CD4-positive, alpha-beta T cell (primary cell): ENCODE results near the gene MCEMP1. TPM values are rescaled to one million over a fixed set of nuclear protein-coding genes. Genes with fewer than 3 reads are reported as not detected.

Experiments used
- ATAC-seq: fragments of 200-7000 bp; cut with Tn5 transposase; one replicate; pipeline ENCODE4 v1.10.0; 2022; ENCODE audit warnings: mild to moderate bottlenecking; ENCODE audit not compliant: poor library complexity
- CTCF ChIA-PET: fragments of 350-600 bp; sonication (Branson Sonifier 250); formaldehyde crosslinking; loops from one replicate; lab custom pipeline; 2021; ENCODE audit warnings: antibody characterized with exemption, inconsistent platforms; lab: Charles Lee
- POLR2A ChIA-PET: fragments of 350-600 bp; sonication (Branson Sonifier 250); formaldehyde crosslinking; loops from one replicate; lab custom pipeline; 2021; ENCODE audit warnings: antibody characterized with exemption, inconsistent platforms; lab: Charles Lee
- DNase-seq, 14 experiments: peaks; one replicate each; pipeline ENCODE4 v3.0.0-alpha.2; 2013 to 2020; ENCODE audit warnings: mixed read lengths in 2 of 14
- H3K27ac ChIP-seq, 2 donors: one replicate each; pipeline versions ENCODE4 v1.5.1 to v1.7.0; 2013; ENCODE audit warnings: low read length in 2 of 2, low read depth in 1 of 2, mild to moderate bottlenecking in 1 of 2
- H3K27me3 ChIP-seq, 2 experiments: 1 replicate in 1 of 2; 2 replicates in 1 of 2; pipeline versions ENCODE4 v1.6.1 to v1.7.0; 2013; ENCODE audit warnings: low read length in 2 of 2, control low read depth in 1 of 2, mild to moderate bottlenecking in 1 of 2, moderate library complexity in 1 of 2; ENCODE audit not compliant: insufficient read depth in 2 of 2, control insufficient read depth in 1 of 2
- H3K36me3 ChIP-seq: one replicate; pipeline ENCODE4 v1.6.1; 2013; ENCODE audit warnings: low read length, control low read depth; ENCODE audit not compliant: insufficient read depth
- H3K4me1 ChIP-seq: one replicate; pipeline ENCODE4 v1.6.1; 2013; ENCODE audit warnings: low read length, control low read depth; ENCODE audit not compliant: insufficient read depth
- H3K4me3 ChIP-seq: one replicate; pipeline ENCODE4 v1.5.1; 2013; ENCODE audit warnings: mild to moderate bottlenecking, low read length, moderate library complexity
- H3K9me3 ChIP-seq, 2 experiments: 1 replicate in 1 of 2; 2 replicates in 1 of 2; pipeline versions ENCODE4 v1.6.1 to v1.7.0; 2013; ENCODE audit warnings: low read length in 2 of 2, mild to moderate bottlenecking in 2 of 2, control low read depth in 1 of 2, moderate library complexity in 1 of 2; ENCODE audit not compliant: control insufficient read depth in 1 of 2, insufficient read depth in 1 of 2
- H3K27ac Mint-ChIP-seq: one replicate; pipeline ENCODE4 v1.8.0; 2020; ENCODE audit warnings: mixed read lengths
- H3K27me3 Mint-ChIP-seq: one replicate; pipeline ENCODE4 v1.8.0; 2021; ENCODE audit warnings: mixed read lengths
- H3K36me3 Mint-ChIP-seq: one replicate; pipeline ENCODE4 v1.8.0; 2021; ENCODE audit warnings: low read depth, mixed read lengths
- H3K4me1 Mint-ChIP-seq: one replicate; pipeline ENCODE4 v1.8.0; 2021; ENCODE audit warnings: low read depth, mixed read lengths
- H3K4me3 Mint-ChIP-seq: one replicate; pipeline ENCODE4 v1.8.0; 2020; ENCODE audit warnings: mild to moderate bottlenecking, mixed read lengths
- H3K9me3 Mint-ChIP-seq: one replicate; pipeline ENCODE4 v1.8.0; 2020; ENCODE audit warnings: mixed read lengths
- CTCF ChIP-seq: fragments of 200-600 bp; IDR thresholded peaks from one replicate; pipeline ENCODE4 v1.8.0; 2022; ENCODE audit warnings: antibody characterized with exemption, mild to moderate bottlenecking
- intact Hi-C, 2 experiments: fragments of 100-400 bp; cut with DNase I in 1 of 2; cut with micrococcal nuclease in 1 of 2; formaldehyde crosslinking; loops; one replicate each; pipeline versions ENCODE4 v1.15.1 to v1.9.0; 2023 to 2025; cut with DNase I, micrococcal nuclease
- total RNA-seq, 174 experiments: library from RNA in 2 of 174; stranded (reverse) in 2 of 174; gene quantifications; one replicate each; pipeline ENCODE4 v1.2.3 and lab custom pipeline; 2021 to 2026

The MCEMP1 gene
- total RNA-seq, 2 experiments from 2014 or later: 0.38 TPM; not detected in 1

- H3K4me3 Mint-ChIP-seq: no peak overlapping the region
- H3K27ac ChIP-seq: no peak overlapping the region
- CTCF ChIA-PET: interaction anchor here (1.8 kb wide), 1 partner anchor 36 kb away, joined by 5 read pairs; the partner anchor contains the start of gene TRAPPC5
- no peak overlapping the region for H3K27ac Mint-ChIP-seq
- POLR2A ChIA-PET: interaction anchor here (1.0 kb wide), 1 partner anchor 14 kb away, joined by 3 read pairs; no protein-coding TSS in a partner anchor
- no peaks in the 10 kb centered on the region for H3K27me3 ChIP-seq
- no peaks in the 10 kb centered on the region for H3K27me3 Mint-ChIP-seq
- no peaks in the 10 kb centered on the region for H3K9me3 ChIP-seq
- no peak for TF ChIP-seq CTCF
- H3K36me3 ChIP-seq: peaks cover 50% of the 10 kb centered on the region
- no peaks in the 10 kb centered on the region for H3K9me3 Mint-ChIP-seq
- H3K4me1 Mint-ChIP-seq: peaks cover 10% of the 10 kb centered on the region
- ATAC-seq (no peak), DNase-seq (peak in 1 of 14 experiments; percentile 37)
- intact Hi-C loops: no loop called here
- H3K4me3 ChIP-seq: no peak overlapping the region
- peaks cover 14% of the 10 kb centered on the region for H3K4me1 ChIP-seq
- peaks cover 37% of the 10 kb centered on the region for H3K36me3 Mint-ChIP-seq
Observed at GRCh38 chr19:7644550-7644877, 32.4 kb upstream of the MCEMP1 start.

- Histone ChIP-seq H3K27me3 (no peaks in the 10 kb centered on the region), H3K36me3 (peaks cover 47% of the 10 kb centered on the region), H3K9me3 (no peaks in the 10 kb centered on the region), H3K4me3 (no peak overlapping the region), H3K27ac (no peak overlapping the region), H3K4me1 (peaks cover 9% of the 10 kb centered on the region)
- TF ChIP-seq CTCF: no peak
- no peaks in the 10 kb centered on the region for H3K27me3 Mint-ChIP-seq
- no peak overlapping the region for H3K27ac Mint-ChIP-seq
- intact Hi-C loops: no loop called here
- DNase-seq: peak in 1 of 14 experiments; percentile 39
- ATAC-seq: no peak
- H3K36me3 Mint-ChIP-seq: peaks cover 31% of the 10 kb centered on the region
- peaks cover 3% of the 10 kb centered on the region for H3K4me1 Mint-ChIP-seq
- H3K9me3 Mint-ChIP-seq: no peaks in the 10 kb centered on the region
- CTCF ChIA-PET: interaction anchor here (1.8 kb wide), 1 partner anchor 36 kb away, joined by 5 read pairs; the partner anchor contains the start of gene TRAPPC5
- no peak overlapping the region for H3K4me3 Mint-ChIP-seq
- POLR2A ChIA-PET: interaction anchor here (1.0 kb wide), 1 partner anchor 14 kb away, joined by 3 read pairs; no protein-coding TSS in a partner anchor
Observed at GRCh38 chr19:7645163-7645562, 31.7 kb upstream of the MCEMP1 start.

GRCh38 chr19:7645656-7646425 lies 31.0 kb upstream of the MCEMP1 start:
- Histone ChIP-seq H3K36me3 (peaks cover 42% of the 10 kb centered on the region), H3K27ac (no peak overlapping the region), H3K4me1 (peaks cover 9% of the 10 kb centered on the region), H3K27me3 (no peaks in the 10 kb centered on the region), H3K9me3 (no peaks in the 10 kb centered on the region), H3K4me3 (no peak overlapping the region)
- CTCF ChIA-PET: no interaction called here
- Mint-ChIP-seq H3K4me1 (no peaks in the 10 kb centered on the region), H3K27ac (no peak overlapping the region), H3K9me3 (no peaks in the 10 kb centered on the region), H3K36me3 (peaks cover 27% of the 10 kb centered on the region), H3K4me3 (no peak overlapping the region), H3K27me3 (no peaks in the 10 kb centered on the region)
- DNase-seq (peak in 1 of 14 experiments; percentile 19), ATAC-seq (no peak)
- TF ChIP-seq CTCF: no peak
- POLR2A ChIA-PET: interaction anchor here (1.0 kb wide), 1 partner anchor 15 kb away, joined by 3 read pairs; no protein-coding TSS in a partner anchor
- intact Hi-C loops: no loop called here
